Astrocyte (in vitro differentiated cells and primary cell): ENCODE measurements around the gene SLITRK1. TPM values are rescaled to one million over a fixed set of nuclear protein-coding genes. Genes with fewer than 3 reads are reported as not detected.

ENCODE experiments used
- DNase-seq: peaks from one replicate; pipeline ENCODE4 v3.0.0-alpha.2; 2010; ENCODE audit warnings: low read depth
- FAIRE-seq: peaks from 2 replicates; lab custom pipeline; 2011; peaks lifted over from hg19 to GRCh38; lab: Jason Lieb, UNC
- H2AFZ ChIP-seq: 2 replicates; pipeline ENCODE4 v1.6.0; 2012; ENCODE audit warnings: low read depth, low read length, inconsistent platforms
- H3K27ac ChIP-seq: 2 replicates; pipeline ENCODE4 v1.5.1; 2011; ENCODE audit warnings: low read depth, low read length, inconsistent platforms
- H3K27me3 ChIP-seq: 2 replicates; pipeline ENCODE4 v1.6.0; 2011; ENCODE audit warnings: low read length, inconsistent platforms; ENCODE audit not compliant: insufficient read depth
- H3K36me3 ChIP-seq: 2 replicates; pipeline ENCODE4 v1.5.1; 2011; ENCODE audit warnings: low read length, inconsistent platforms; ENCODE audit not compliant: insufficient read depth
- H3K4me1 ChIP-seq: 2 replicates; pipeline ENCODE4 v1.5.1; 2011; ENCODE audit warnings: low read length, inconsistent platforms; ENCODE audit not compliant: insufficient read depth
- H3K4me2 ChIP-seq: 2 replicates; pipeline ENCODE4 v1.6.0; 2012; ENCODE audit warnings: low read length, inconsistent platforms
- H3K4me3 ChIP-seq: 2 replicates; pipeline ENCODE4 v1.5.1; 2011; ENCODE audit warnings: low read depth, mild to moderate bottlenecking, low read length, inconsistent platforms; ENCODE audit not compliant: insufficient read depth
- H3K79me2 ChIP-seq: 2 replicates; pipeline ENCODE4 v1.6.0; 2012; ENCODE audit warnings: mild to moderate bottlenecking, low read length, inconsistent platforms; ENCODE audit not compliant: insufficient read depth
- H3K9ac ChIP-seq: 2 replicates; pipeline ENCODE4 v1.6.0; 2012; ENCODE audit warnings: mild to moderate bottlenecking, low read length, inconsistent platforms
- H3K9me3 ChIP-seq: 2 replicates; pipeline ENCODE4 v1.5.1; 2012; ENCODE audit warnings: low read depth, mild to moderate bottlenecking, low read length, inconsistent platforms; ENCODE audit not compliant: insufficient read depth
- H4K20me1 ChIP-seq: 2 replicates; pipeline ENCODE4 v1.6.0; 2012; ENCODE audit warnings: low read length, inconsistent platforms; ENCODE audit not compliant: insufficient read depth
- H3K27ac Mint-ChIP-seq: one replicate; pipeline ENCODE4 v1.8.0; 2021; ENCODE audit warnings: mild to moderate bottlenecking, mixed read lengths; ENCODE audit not compliant: unreplicated experiment
- H3K27me3 Mint-ChIP-seq: one replicate; pipeline ENCODE4 v1.8.0; 2021; ENCODE audit warnings: low read depth, mixed read lengths; ENCODE audit not compliant: unreplicated experiment
- H3K36me3 Mint-ChIP-seq: one replicate; pipeline ENCODE4 v1.8.0; 2021; ENCODE audit warnings: low read depth, mixed read lengths; ENCODE audit not compliant: unreplicated experiment
- H3K4me1 Mint-ChIP-seq: one replicate; pipeline ENCODE4 v1.8.0; 2021; ENCODE audit warnings: low read depth, mixed read lengths; ENCODE audit not compliant: unreplicated experiment
- H3K4me3 Mint-ChIP-seq: one replicate; pipeline ENCODE4 v1.8.0; 2021; ENCODE audit warnings: mild to moderate bottlenecking, moderate library complexity, mixed read lengths; ENCODE audit not compliant: unreplicated experiment
- H3K9me3 Mint-ChIP-seq: one replicate; pipeline ENCODE4 v1.8.0; 2021; ENCODE audit warnings: mild to moderate bottlenecking, mixed read lengths; ENCODE audit not compliant: unreplicated experiment
- CTCF ChIP-seq: IDR thresholded peaks from 2 replicates; pipeline ENCODE4 v1.5.1; 2011; ENCODE audit warnings: low read depth, mild to moderate bottlenecking, inconsistent platforms, low read length, moderate library complexity; ENCODE audit not compliant: insufficient read depth
- EZH2 ChIP-seq: IDR thresholded peaks from 2 replicates; pipeline ENCODE4 v1.6.1; 2012; ENCODE audit warnings: mild to moderate bottlenecking, low read length, inconsistent platforms; ENCODE audit not compliant: insufficient read depth
- total RNA-seq: library from RNA; stranded (reverse); gene quantifications from 2 replicates; pipeline ENCODE4 v1.2.1, GENCODE V29; 2021

SLITRK1 gene
- total RNA-seq, 1 donor from 2014 or later = 2.3 TPM

GRCh38 chr13:83853771-83854170 lies 28.5 kb downstream of the SLITRK1 start:
- H3K36me3 Mint-ChIP-seq = no peaks in the 10 kb centered on the region

GRCh38 chr13:83845106-83845505 lies 37.2 kb downstream of the SLITRK1 start:
- H3K27ac ChIP-seq = no peak overlapping the region
- Mint-ChIP-seq H3K4me3 (no peak overlapping the region), H3K27ac (no peak overlapping the region), H3K36me3 (no peaks in the 10 kb centered on the region), H3K27me3 (no peaks in the 10 kb centered on the region), H3K4me1 (peaks cover 2% of the 10 kb centered on the region), H3K9me3 (peaks cover 2% of the 10 kb centered on the region)
- no peaks in the 10 kb centered on the region for H3K79me2 ChIP-seq
- H2AFZ ChIP-seq = no peak overlapping the region
- no peaks in the 10 kb centered on the region for H3K4me1 ChIP-seq
- no peak overlapping the region for H3K4me3 ChIP-seq
- no peak overlapping the region for H3K4me2 ChIP-seq
- no peaks in the 10 kb centered on the region for H3K27me3 ChIP-seq
- TF ChIP-seq CTCF (no peak), EZH2 (no peak)
- no peaks in the 10 kb centered on the region for H3K9me3 ChIP-seq
- FAIRE-seq = no peak
- DNase-seq = peak; percentile 52
- H4K20me1 ChIP-seq = no peaks in the 10 kb centered on the region
- no peak overlapping the region for H3K9ac ChIP-seq
- H3K36me3 ChIP-seq = no peaks in the 10 kb centered on the region

More at GRCh38 chr13:83853771-83854170, 28.5 kb downstream of the SLITRK1 start:
- Histone ChIP-seq H3K27ac (no peak overlapping the region), H3K79me2 (no peaks in the 10 kb centered on the region), H3K9ac (no peak overlapping the region), H3K27me3 (no peaks in the 10 kb centered on the region), H3K4me3 (no peak overlapping the region), H3K4me2 (no peak overlapping the region), H3K4me1 (no peaks in the 10 kb centered on the region), H3K9me3 (no peaks in the 10 kb centered on the region), H2AFZ (no peak overlapping the region), H4K20me1 (no peaks in the 10 kb centered on the region), H3K36me3 (no peaks in the 10 kb centered on the region)
- no peaks in the 10 kb centered on the region for H3K27me3 Mint-ChIP-seq
- H3K27ac Mint-ChIP-seq = no peak overlapping the region
- H3K4me3 Mint-ChIP-seq = no peak overlapping the region
- no peaks in the 10 kb centered on the region for H3K4me1 Mint-ChIP-seq
- no peaks in the 10 kb centered on the region for H3K9me3 Mint-ChIP-seq
- DNase-seq (no peak), FAIRE-seq (no peak)
- TF ChIP-seq EZH2 (no peak), CTCF (no peak)

GRCh38 chr13:83839146-83839545 lies 43.1 kb downstream of the SLITRK1 start:
- H3K9me3 ChIP-seq = no peaks in the 10 kb centered on the region
- no peaks in the 10 kb centered on the region for H3K79me2 ChIP-seq
- H2AFZ ChIP-seq = no peak overlapping the region
- H3K4me3 ChIP-seq = no peak overlapping the region
- no peak overlapping the region for H3K9ac ChIP-seq
- H3K36me3 ChIP-seq = no peaks in the 10 kb centered on the region
- H3K27ac Mint-ChIP-seq = no peak overlapping the region
- TF ChIP-seq CTCF (no peak), EZH2 (no peak)
- H3K4me1 ChIP-seq = no peaks in the 10 kb centered on the region
- H3K36me3 Mint-ChIP-seq = no peaks in the 10 kb centered on the region
- H3K9me3 Mint-ChIP-seq = no peaks in the 10 kb centered on the region
- no peak overlapping the region for H3K4me3 Mint-ChIP-seq
- no peaks in the 10 kb centered on the region for H3K27me3 ChIP-seq
- no peaks in the 10 kb centered on the region for H4K20me1 ChIP-seq
- FAIRE-seq = no peak
- no peak overlapping the region for H3K27ac ChIP-seq
- no peak overlapping the region for H3K4me2 ChIP-seq
- no peaks in the 10 kb centered on the region for H3K27me3 Mint-ChIP-seq
- H3K4me1 Mint-ChIP-seq = no peaks in the 10 kb centered on the region
- DNase-seq = no peak
